Stimulated activated CD8-positive, alpha-beta memory T cell treated with anti-CD3 and anti-CD28 coated beads, Interleukin-12 subunit alpha, Interleukin-12 subunit beta, amount 100 ng/mL, for 24 hours (primary cell): ENCODE data around the gene CSK.

Experiments used
- DNase-seq: peaks from one replicate; pipeline ENCODE4 v3.0.0-alpha.2; 2020; ENCODE audit errors: extremely low read depth

Gene CSK

DNA sequence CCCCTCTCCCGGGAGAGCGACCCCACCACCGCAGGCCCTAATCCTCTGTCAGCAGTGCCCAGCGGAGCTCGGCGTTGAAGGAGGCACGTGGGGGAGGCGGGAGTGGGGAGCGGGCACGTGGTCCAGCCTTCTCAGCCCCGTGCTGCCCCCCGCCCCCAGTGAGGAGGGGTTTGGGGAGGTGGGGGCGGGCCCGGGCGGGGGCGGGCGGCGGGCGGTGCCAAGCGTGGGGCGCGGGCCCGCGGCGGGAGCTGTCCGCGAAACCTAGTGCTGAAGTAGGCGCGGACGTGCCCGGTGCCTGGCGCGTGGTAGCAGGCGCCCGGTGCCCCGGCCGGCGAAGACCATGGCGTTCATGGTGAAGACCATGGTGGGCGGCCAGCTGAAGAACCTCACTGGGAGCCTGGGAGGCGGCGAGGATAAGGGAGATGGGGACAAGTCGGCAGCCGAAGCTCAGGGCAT is 44.5 kb downstream of the CSK start, which contains the start of gene CPLX3:
Gene CPLX3, plus strand, starts transcription at position 264 of the 456 bp plus-strand sequence. Its CDS starts 77 bp downstream, at position 341.
- no peak for DNase-seq

DNA sequence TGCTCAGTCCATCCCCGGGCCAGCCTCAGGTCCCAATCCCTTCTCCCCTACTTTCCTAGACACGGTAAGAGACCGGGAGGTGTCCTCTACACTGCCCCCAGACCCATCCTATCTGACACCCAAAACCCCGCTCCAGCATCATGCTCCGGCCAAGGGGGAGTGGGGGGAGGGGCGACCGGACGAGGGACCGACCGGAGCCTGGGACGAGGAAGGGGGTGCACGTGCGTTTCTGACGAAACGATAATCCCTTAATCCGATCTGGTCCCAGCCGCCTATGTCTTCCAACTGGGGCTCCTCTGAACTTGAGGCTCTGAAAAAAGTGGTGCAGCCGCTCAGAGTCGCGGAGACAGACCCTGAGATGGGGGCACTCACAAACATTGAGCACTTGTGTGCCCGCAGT is 45.0 kb downstream of the CSK start:
- no peak for DNase-seq

DNA sequence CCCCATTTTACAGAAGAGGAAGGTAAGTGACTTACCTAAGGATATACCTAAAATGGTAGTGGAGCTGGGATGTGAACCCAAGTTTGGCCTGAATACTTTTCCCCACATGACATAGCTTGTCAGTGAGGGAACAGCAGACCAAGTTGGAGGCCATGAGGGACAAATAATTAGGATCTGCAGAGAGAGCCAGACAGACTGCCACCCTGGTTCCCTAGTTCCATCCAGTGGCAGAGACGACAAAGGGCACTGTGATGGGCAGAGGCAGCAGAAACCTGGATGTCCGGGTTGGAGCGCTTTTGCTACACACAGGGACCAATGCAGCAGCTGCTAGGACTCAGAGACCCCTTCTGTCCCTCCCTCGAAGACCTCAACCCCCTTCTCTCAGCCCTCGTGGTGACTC is 45.7 kb downstream of the CSK start:
- DNase-seq, result no peak

DNA sequence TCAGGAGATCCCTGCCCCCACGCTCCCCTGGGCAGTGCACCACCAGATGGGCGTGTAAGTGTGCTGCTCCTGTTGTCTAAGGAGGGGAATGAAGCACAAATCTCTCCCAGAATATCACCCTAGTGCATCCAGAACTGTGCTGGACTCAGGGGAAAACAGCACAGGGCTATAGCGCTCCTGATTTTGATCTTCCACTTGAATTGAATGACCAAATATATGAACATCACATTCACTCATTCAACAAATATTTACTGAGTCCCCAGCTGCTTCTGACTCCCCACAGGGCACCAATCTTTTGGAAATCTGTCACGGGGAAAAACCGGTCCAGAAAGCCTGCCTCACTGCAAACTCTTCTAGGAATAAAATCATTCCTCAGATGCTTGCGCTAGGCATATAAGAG is 47.0 kb downstream of the CSK start:
- no peak for DNase-seq

GRCh38 chr15:74829486-74829885 is 47.6 kb downstream of the CSK start:
- no peak for DNase-seq

GRCh38 chr15:74829991-74830390 is 48.1 kb downstream of the CSK start:
- DNase-seq, result no peak

DNA sequence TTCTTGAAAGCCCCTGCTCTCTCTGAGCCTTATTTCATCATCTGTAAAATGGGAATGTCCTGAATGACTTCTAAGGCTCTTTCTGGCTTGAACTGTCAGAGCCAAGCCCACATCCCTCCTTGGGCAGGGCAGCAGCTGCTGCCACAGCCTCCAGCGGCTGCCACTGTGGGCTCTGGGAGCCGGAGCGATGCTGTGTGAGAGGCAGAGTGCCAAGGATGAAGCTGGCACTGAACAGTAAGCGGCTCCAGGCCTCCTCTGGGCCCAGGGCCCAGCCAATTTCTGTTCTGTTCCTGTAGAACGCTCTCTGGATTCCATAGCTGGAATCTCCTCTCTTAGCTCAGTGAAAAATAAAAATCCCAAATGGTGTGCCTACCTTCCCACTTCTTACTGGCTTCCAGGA is 49.0 kb downstream of the CSK start:
- DNase-seq, result no peak

DNA sequence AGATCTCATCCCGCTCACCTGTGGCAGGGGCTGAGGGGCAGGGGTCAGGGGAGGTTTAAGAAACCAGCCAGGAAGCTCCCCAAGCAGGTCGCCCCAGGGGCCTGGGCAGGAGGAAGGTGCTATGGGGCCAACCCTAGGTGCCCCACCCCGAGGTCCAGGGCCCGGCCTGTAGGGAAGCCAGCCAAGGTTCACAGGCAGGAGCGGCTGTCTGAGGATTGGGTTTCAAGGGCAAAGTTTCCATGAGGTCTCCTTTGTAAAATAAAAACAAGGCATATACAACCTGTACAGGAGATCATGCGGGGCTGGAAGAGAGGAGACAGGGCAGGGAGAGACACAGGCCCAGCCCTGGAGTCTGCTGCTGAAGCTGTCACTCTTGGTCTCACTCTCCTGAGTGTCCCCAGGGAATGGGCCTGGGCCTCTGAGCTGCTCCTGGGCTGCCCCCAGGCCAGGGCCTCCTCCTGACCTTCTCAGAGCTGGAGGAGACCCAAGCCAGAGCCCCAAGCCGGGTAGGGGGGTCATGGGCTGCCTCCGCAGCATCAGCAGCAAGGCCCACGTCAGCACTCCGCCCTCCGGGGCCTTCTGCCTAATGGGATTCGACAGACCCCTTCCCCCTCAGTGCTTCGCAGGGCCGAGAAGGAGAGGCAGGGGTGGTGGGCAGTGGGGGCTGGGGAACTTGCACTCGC is 50.1 kb downstream of the CSK start:
- no peak for DNase-seq

DNA sequence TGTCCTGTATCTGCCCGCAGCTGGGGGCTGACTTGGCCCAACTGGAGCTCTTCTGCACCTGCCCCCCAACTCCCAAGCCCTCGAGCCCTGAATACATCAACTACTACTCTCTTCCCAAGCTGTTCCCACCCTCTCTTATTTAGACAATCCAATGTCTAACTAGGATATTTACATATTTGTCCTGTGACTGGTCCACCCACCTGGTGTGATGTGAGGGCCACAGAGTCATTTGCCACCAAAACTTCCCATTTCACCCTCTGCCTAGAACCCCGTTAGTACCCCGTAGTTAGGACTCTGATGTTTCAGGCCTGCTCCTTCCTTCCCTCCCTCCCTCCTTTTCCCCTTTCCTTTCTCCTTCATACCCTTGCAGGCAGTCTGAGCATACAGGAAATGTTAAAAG is 50.9 kb downstream of the CSK start:
- no peak for DNase-seq

- no peak for DNase-seq
Measured at GRCh38 chr15:74833376-74834107, 51.7 kb downstream of the CSK start.

DNA sequence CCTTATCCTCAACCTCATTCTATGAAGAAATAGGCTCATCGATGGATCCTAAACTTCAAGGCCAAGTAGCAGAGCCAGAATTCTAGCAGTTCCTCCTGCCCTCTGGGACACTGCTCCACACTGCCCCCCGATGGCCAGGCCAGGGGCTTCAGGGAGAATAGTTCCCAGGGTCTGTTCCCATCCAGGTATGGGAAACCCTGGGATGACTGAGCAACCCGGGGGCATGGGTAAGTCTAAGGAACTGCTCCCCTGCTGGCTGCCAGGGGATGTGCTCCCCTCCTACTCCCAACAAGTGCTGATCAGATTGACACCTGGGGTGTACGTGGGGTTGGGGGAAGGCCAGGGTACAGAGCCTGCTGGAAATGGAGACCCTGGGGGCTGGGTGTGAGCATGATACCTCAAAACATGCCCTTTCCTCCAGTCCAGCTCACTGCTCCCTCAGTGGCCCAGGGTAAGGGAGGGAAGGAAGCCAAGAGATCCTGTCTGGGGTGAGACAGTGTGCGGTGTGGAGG is 53.5 kb downstream of the CSK start:
- no peak for DNase-seq

GRCh38 chr15:74836846-74837245 is 55.0 kb downstream of the CSK start:
- DNase-seq, result no peak

GRCh38 chr15:74837482-74838136 is 55.7 kb downstream of the CSK start:
- DNase-seq, result no peak

- DNase-seq, result no peak
Measured at GRCh38 chr15:74838137-74838516, 56.2 kb downstream of the CSK start.

DNA sequence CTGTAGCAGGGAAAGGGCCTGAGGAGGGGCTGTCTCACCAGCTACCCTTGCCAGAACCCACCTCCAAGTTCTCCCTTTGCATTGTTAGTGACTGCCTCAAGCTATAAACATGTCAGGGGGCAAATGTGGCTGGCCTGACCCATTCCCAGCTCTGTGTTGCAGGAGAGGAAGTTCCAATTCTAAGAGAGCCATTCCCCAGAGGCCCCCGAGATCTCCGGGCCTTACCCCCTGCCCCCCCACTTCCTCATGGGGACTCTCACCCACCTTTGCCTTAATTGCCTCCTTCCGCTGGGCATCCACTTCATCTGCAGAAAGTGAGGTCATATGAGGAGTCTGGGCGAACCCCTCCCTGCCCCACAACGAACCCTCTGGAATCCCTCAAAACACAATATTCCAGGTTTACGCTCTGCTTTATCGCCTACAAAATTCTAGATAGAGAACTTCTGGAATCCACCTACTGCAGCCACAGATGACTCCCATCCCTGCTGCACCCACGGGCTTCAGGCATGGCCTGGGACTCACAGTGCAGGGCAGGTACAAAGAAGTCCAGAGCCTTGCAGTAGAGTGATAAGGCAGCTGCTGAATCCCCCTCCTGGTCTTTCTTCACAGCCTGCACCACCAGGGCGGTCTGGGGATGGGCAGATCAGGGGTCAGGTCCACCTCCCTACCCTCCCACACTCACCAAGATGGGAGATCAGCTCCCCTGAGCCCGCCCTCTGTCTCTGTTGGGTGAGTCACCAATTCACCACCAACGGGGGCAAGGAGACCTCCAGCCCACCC is 57.1 kb downstream of the CSK start:
- DNase-seq, result no peak

DNA sequence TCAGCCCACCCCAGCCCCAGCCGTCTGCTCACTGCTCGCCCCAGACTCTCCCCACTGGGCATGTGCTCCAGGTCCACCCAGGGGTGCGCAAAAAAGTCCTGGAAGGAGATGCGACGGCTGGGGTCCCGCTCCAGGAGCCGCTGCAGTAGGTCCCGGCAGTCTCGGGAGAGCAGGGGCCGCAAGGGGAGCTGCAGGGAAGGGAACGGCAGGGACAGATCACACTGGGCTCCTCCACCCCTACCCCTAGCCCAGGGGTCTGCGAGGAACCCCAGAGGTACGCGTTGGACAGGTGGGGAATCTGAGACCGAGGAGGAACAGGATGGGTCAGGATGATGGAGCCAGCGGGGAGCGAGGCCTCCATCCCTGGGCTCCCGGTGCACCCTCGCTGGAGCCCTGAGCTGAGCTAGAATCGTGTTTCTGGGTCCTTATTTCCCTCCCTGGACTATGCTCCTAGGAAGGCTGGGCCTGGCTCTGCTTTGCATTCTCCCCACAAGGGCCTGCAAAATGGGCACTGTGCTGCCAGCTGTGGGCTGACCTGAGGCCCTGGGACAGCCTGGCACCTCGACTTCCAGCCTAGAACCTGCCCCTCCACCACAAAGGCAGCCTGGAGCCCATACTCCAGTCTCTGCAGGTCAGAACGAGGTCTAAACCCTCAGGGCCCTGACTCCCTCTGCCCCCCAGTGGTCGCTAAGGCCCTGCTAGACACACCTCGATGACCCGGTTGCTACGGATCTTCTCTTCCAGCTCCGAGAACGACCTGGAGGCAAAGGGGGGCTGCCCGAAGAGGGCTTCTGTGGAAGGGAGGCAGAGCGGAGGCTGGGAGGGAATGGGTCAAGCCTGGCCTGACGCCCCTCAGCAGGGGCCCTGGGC is 57.9 kb downstream of the CSK start:
- no peak for DNase-seq

DNA sequence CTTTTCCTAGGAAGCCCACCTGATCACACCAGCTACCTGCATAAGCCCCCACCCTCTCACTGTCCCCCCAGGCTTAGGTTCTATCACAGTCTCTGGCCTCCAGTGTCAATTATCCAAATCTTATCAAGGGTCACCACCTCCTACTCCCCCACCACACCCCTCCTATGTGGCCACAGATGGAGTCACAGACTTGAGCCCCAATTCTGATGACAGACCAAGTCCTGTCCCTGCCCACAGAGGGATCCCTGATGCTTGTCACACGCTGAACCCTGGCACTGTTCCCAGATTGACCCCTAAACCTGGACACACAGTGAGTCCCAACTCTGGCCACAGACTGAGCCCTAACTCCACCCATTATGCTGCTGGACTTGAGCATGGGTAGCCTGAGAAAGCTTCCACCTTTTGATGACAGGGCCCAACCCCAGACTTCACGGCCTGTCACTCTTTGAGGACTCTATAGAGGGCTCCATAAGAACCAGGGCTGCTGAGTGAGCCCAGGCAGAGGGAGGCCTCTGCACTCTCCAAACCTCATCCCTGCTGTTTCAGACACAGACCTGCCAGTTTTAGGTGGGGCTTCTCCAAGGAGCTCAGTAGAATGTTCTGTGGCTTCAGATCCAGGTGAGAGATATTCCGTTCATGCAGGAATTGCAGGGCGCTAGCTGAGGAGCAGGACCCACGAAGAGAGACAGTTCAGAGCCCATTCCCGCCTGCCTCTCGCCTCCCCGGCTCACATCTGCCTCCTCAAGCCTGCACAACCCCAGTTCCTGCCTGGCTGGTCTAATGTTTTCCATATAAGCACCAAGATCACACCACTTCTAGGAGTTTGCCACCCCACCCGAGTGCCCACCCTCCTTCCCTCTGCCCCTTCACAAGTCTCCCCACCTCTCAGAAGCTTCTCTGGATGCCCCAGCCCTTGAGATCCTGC is 59.2 kb downstream of the CSK start:
- no peak for DNase-seq

GRCh38 chr15:74841891-74842373 is 60.1 kb downstream of the CSK start:
- DNase-seq, result no peak

GRCh38 chr15:74842581-74843444 is 60.9 kb downstream of the CSK start, which contains the start of gene ULK3:
TSS of gene ULK3 (minus strand) at chr15:74843156. CDS start at chr15:74843105, 51 bp downstream.
- peak; percentile 83 for DNase-seq
